GM21786 (cell line): ENCODE measurements around the gene SETD7.

Source experiments
- ATAC-seq: cut with Tn5 transposase; IDR thresholded peaks from one replicate; pipeline ENCODE4 v1.9.1; 2021; ENCODE audit not compliant: unreplicated experiment

SETD7 gene

DNA sequence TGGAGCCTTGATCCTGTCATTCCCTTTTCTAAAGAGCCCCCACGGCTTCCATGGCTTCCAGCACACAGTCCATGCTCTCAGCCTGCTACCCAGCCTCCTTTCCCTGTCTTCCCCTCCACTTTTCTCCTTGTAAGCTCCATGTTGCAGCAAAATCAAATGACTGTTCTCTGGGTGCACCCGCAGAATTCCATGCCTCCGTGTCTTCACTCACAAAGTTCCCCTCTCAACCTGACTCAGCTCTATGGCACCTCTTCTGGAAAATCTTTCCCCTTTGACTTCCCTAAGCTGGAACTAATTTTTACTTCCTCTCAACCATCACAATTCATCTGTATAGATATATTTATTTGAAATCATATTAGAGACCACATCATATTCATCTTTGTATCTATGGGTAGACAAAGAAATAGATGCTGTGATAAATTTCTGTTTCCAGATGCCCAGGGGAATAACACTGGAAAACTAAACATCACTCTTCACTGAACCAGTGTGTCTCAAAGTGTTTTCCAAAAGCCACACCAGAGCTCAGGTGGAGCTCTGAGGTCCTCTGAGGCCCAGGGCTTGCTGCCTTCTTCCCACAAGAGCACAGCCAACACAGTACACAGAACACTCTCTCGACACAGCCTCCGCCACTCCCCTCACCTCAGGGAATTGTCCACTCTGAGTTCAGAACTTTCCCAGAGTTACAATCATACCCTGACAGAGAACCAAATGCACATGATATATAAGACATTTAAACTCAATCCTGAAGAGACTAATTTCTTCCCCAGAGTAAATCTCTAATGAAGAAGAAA, 3.3 kb downstream of the SETD7 start:
- ATAC-seq, result no peak

DNA sequence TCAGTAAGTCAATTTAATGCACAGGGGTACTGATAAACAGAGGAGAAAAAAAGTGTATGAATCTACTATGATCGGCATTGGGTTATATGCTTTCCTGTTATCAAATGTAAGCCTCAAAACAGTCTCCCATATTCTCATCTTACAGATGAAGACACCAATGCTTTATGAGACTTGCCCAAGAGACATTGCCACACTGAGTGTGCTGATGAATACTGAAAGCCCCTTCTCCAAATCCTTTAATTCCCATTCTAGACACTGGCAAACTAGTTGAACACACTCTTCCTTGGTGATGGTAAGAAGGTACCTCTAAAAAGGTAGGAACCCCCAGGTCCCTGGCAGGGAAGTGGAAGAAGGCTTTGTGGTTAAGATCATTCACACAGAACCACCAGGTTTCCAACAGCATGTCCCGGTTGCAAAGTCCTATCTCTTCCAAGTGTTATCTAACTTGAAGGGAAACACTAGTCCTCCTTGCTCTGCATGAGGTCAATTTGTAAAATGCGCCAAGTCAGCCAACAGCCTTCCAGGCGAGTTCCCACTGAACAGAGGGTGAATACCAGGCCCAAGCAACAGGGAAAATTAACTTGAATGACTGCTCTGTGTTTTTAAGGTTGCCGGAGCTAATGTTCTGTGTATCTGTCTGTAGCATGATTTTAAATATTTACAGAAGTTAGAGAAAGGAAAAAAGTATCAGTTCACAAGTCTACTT, 5.1 kb downstream of the SETD7 start:
- ATAC-seq, result no peak

DNA sequence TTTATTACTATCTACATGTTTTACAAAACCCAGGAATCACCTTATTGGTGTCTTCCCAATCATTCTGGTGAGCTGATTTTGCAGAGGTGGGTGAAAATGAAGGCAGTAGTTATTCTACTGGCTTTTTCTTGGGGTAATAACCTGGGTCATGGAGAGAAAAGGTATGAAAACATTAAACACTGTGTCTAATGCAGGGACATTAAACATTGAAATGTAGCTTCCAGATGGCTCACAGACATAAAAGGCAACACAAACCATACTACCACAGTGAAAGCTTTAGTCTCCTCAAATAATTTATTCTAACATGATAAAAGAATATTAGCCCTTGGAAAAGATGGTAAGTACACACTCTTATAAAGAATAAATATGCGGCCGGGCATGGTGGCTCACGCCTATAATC, 8.0 kb downstream of the SETD7 start:
- ATAC-seq, result no peak

GRCh38 chr4:139540632-139541031, 15.4 kb downstream of the SETD7 start:
- ATAC-seq, result no peak

DNA sequence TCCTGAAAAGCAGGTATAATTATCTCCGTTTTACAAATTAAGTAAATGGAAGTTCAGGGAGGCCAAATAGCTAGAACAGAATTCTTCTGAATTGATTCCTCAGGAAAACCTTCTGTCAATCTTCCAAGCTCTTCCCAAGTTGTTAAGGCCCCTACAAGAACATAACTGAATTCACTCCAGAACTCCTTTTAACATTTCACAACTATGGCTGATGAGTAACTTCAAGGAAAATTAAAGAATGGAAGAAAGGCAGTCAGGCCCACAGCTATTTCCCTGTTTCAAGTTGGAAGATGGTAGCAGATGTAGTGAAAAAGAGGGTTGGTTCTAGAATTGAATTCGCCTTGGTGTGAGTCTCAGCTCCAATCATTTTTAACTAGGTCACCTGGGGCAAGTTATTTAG, 15.9 kb downstream of the SETD7 start:
- no peak for ATAC-seq

DNA sequence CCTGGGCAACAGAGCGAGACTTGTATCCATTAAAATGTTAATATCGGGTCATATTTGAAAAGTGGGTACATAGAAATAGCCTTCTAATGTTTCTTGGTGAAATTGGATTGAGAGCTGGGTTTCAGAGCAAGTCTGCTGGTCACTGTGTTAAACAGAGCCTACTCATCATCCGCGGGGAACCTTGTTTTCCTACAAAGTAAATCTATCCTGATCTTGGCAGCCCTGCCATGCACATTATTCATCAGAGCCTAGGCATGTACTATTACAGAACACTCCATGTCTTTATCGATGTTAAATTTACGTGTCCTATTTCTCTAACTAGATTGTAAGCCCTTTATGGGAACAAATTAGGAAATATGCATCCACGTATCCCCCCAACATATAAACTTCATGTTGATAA, 18.7 kb downstream of the SETD7 start:
- ATAC-seq, result no peak

DNA sequence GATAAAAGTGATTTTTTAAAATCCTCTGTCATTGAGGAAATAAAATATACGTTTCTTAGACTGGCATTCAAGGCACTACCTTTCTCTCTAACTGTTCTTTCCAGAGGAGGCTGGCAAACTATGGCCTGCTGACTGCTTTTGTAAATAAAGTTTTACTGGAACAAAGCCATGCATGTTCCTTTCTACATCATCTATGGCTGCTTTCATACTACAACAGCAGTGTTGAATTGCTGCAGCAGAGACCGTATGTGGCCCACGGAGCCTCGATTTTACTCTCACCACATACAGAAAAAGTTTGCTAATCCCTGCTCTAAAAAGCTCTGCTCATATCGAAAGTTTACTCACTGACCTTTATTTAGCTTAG, 20.2 kb downstream of the SETD7 start:
- no peak for ATAC-seq

- no peak for ATAC-seq
Measured at GRCh38 chr4:139535228-139535870, 20.7 kb downstream of the SETD7 start.

DNA sequence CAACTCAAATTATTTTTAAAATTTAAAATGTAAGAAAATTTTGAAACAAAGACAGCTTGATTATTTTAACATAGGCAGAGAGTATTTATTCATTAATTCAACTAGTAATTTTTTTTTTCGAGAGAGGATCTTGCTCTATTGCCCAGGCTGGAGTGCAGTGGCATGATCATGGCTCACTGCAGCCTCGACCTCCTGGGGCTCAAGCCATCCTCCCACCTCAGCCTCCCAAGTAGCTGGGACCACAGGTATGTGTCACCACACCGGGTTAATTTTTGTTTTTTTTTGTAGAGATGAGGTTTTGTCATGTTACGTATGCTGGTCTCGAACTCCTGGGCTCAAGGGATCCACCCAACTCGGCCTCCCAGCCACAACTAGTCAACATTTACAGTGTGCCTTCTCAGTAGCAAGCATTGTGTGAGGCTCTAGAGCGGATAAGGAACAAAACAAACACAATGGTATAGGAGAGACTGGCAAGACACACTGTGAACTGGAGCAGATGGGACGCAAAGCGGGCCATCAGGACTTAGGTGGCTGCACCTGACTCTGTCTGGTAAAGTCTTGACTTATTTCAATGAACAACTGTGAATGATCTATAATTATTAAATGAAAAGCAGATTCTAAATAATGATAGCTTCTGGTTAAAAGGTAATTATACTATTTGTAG, 21.6 kb downstream of the SETD7 start:
- no peak for ATAC-seq

- no peak for ATAC-seq
Measured at GRCh38 chr4:139533511-139533910, 22.5 kb downstream of the SETD7 start.

DNA sequence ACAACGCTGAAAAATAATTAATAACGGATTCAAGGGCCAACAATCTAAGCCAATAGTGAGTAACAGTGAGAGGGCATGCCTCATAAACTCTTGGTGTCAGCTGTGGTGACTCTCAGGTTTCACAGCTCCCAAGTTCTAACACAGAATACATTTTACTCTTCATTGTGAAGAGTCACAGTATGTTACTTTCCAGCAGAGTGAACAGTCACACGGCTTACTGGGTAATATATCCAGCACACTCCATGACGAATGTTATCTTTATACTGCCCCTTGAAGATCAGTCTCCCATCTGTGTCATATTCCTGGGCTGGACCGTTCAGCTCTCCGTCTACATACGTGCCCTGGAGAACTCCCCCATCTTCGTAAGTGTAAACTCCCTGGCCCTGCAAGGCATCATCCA, 23.1 kb downstream of the SETD7 start:
- ATAC-seq, result no peak

DNA sequence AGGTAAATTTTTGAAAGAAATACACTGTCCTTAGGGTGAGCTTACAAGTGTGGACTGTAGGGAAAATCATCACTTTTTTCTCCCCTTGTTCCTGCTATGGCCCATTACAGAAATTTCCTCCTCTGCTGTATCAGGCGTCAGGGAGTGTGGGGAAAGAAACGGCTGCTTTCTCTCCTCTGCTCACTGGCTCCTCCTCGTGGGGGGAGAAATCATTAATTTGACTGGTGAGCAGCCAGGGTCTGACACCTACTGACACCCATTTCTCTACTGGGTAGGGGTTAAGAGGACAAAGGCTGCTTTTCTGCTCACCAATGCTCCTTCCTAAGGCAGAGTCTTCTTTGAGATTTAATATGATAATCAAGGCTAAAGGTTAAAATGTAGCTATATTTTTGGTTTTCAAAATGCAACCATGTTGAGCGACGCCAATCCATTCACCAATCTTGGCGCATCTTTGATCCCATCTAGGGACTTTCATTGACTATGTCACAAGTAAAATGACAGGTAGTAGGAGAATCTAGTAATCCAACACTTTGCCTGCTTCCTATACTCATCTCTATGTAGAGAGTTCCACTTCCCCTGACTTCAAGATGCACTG, 25.1 kb downstream of the SETD7 start:
- ATAC-seq, result no peak

- ATAC-seq, result peak; percentile 70
Measured at GRCh38 chr4:139528377-139529005, 27.5 kb downstream of the SETD7 start.

GRCh38 chr4:139526928-139527327, 29.1 kb downstream of the SETD7 start:
- no peak for ATAC-seq

- ATAC-seq, result peak; percentile 29
Measured at GRCh38 chr4:139525414-139525813, 30.6 kb downstream of the SETD7 start.

DNA sequence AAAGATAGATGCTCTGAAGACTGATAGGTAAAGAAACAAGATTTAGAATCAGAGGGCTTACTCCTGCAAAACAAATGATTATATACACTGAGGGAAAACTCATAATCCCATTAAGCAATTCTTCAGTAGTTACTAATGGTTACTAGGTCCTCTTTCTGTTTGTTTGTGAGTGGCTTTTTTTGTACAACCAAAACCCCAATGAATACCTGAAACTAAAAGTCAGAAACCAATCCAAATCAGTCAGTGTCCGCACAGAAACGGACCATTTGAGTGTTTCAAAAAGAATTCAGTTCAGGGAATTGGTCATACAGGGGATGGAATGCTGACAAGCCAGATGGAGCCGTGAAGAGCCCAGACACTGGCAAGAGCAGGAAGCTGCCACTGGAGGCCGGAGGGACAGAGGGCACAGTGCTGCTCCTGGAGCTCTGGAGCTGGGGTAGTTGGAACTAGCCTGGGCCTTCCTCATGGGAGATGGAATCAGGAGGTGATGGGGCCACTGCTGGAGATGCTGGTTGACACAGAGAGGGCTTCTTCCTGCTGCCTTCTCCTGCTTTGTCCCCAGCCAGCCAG, 31.9 kb downstream of the SETD7 start:
- ATAC-seq, result no peak

DNA sequence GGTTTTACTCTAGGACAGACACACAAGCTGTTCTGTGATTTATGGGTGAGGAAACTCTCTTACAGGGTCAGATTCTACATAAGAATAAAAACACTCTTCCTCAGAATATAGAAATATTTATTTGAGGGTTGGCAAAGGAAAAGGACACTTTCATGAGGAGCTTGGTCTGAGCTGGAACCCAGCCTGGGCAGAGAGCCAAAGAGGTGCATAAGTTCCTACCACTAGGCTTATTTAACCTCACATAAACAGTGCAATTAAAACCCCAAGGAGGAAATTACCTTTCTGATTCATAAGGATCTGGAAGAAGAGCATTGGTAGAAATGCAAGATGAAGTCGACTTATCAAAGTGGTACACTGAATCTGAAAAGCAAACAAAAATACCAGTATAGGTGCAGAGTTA, 32.9 kb downstream of the SETD7 start:
- ATAC-seq, result no peak

- no peak for ATAC-seq
Measured at GRCh38 chr4:139522457-139522856, 33.6 kb downstream of the SETD7 start.

DNA sequence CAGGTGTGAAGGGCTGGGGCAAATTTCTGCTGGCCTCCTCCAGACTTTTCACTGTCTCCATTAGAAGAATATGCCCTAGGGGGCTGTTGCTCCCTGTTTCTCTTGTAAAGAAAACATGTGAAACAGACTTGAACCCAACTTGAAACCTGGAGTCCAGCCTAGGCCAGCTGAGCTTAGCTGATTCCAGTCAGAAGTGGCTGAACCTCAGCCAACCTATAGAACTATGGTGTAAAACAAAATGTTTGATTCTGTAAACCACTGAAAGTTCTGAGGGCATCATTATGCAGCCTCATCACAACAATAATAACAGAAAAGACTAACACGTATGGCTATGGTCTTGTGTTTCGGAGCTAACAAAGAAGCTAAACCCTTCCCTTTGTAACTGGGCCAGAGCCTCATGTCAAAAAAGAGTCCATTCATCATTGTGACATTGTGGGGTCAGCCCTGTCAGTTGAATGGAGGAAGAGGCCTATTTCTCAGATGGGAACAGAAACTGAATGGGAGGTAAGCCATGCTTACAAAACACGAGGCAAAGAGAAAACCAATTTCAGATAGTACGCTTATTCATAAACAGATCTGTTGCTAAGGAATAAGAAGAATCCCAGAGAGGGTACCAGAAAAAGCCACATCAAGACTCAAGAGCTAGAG, 34.1 kb downstream of the SETD7 start:
- no peak for ATAC-seq

DNA sequence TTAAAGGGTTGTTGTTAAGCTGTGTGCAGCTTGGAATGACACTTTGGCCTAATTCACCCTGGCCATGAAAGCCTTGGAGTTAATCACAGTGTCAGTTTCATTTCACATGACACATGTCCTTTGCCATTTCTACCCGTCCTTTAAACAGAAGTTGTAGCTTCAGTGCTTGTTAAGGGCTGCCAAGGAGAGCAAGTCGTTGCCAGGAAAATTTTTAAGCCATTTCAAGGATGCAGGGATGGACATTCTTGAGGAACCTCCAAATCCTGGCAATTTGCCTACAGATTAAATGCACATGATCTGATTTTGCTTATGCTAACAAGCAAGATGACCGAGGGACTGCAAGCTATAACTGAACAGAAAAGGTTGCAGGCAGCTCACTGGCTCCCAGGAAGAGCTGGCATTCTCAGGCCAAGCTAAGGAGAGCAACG, 40.5 kb downstream of the SETD7 start:
- ATAC-seq, result no peak
